HG02840 (cell line): Measurements from ENCODE around the gene INPP4A.

ENCODE experiments used
- ATAC-seq: cut with Tn5 transposase; IDR thresholded peaks from one replicate; pipeline ENCODE4 v1.9.1; 2021; ENCODE audit warnings: mild to moderate bottlenecking, moderate library complexity, moderate number of reproducible peaks; ENCODE audit not compliant: unreplicated experiment, low FRiP score

The INPP4A gene

GRCh38 chr2:98554116-98554861 lies 109.6 kb downstream of the INPP4A start:
- no peak for ATAC-seq

GRCh38 chr2:98555696-98556095 lies 111.0 kb downstream of the INPP4A start:
- ATAC-seq, result no peak

GRCh38 chr2:98556344-98557033 lies 111.8 kb downstream of the INPP4A start:
- ATAC-seq, result no peak

GRCh38 chr2:98558852-98559530 lies 114.3 kb downstream of the INPP4A start:
- ATAC-seq, result no peak

- ATAC-seq, result no peak
Observed at GRCh38 chr2:98559581-98559980, 114.9 kb downstream of the INPP4A start.

GRCh38 chr2:98560256-98560771 lies 115.7 kb downstream of the INPP4A start:
- ATAC-seq, result no peak

- no peak for ATAC-seq
Observed at GRCh38 chr2:98561018-98561417, 116.4 kb downstream of the INPP4A start.

GRCh38 chr2:98561902-98562695 lies 117.4 kb downstream of the INPP4A start:
- ATAC-seq, result no peak

- ATAC-seq, result no peak
Observed at GRCh38 chr2:98563394-98563793, 118.7 kb downstream of the INPP4A start.

GRCh38 chr2:98564541-98565132 lies 120.0 kb downstream of the INPP4A start:
- no peak for ATAC-seq

GRCh38 chr2:98565286-98565860 lies 120.7 kb downstream of the INPP4A start:
- no peak for ATAC-seq

- no peak for ATAC-seq
Observed at GRCh38 chr2:98565941-98566340, 121.3 kb downstream of the INPP4A start.

- no peak for ATAC-seq
Observed at GRCh38 chr2:98568161-98568956, 123.7 kb downstream of the INPP4A start.

- no peak for ATAC-seq
Observed at GRCh38 chr2:98569197-98569793, 124.6 kb downstream of the INPP4A start.

- no peak for ATAC-seq
Observed at GRCh38 chr2:98569915-98570314, 125.3 kb downstream of the INPP4A start.

- ATAC-seq, result no peak
Observed at GRCh38 chr2:98570356-98570755, 125.7 kb downstream of the INPP4A start.

- no peak for ATAC-seq
Observed at GRCh38 chr2:98571121-98571701, 126.6 kb downstream of the INPP4A start.

- ATAC-seq, result no peak
Observed at GRCh38 chr2:98571796-98572195, 127.1 kb downstream of the INPP4A start.
